Stimulated activated CD4-positive, alpha-beta T cell treated with anti-CD3 and anti-CD28 coated beads, Interleukin-4, amount 100 ng/mL, for 48 hours (primary cell): Measurements from ENCODE around the gene NELFB.

ENCODE experiments used
- DNase-seq, 2 donors: peaks; one replicate each; pipeline ENCODE4 v3.0.0-alpha.2; 2020; ENCODE audit warnings: low read depth in 2 of 2

The NELFB gene

GRCh38 chr9:137254624-137255447 is at the start of gene NELFB:
NELFB (plus strand) TSS chr9:137255327.
- DNase-seq, result peak; percentile 94 to 97

- no peak for DNase-seq
These were observed 48.5 kb upstream of the NELFB start for GRCh38 chr9:137206602-137207001.

GRCh38 chr9:137211532-137211931 is 43.6 kb upstream of the NELFB start:
- DNase-seq, result no peak

- DNase-seq, result no peak
These were observed 42.6 kb upstream of the NELFB start for GRCh38 chr9:137212520-137212919.

GRCh38 chr9:137213160-137214060 is 41.7 kb upstream of the NELFB start:
- DNase-seq, result no peak

GRCh38 chr9:137214620-137215019 is 40.5 kb upstream of the NELFB start:
- DNase-seq, result no peak

- no peak for DNase-seq
These were observed 39.7 kb upstream of the NELFB start for GRCh38 chr9:137215196-137215986.

GRCh38 chr9:137216188-137216965 is 38.8 kb upstream of the NELFB start:
- no peak for DNase-seq

- DNase-seq, result no peak
These were observed 37.6 kb upstream of the NELFB start for GRCh38 chr9:137217276-137218211.

- DNase-seq, result no peak
These were observed 36.8 kb upstream of the NELFB start for GRCh38 chr9:137218212-137218753.

- DNase-seq, result no peak
These were observed 36.3 kb upstream of the NELFB start for GRCh38 chr9:137218754-137219271.

- no peak for DNase-seq
These were observed 35.3 kb upstream of the NELFB start for GRCh38 chr9:137219757-137220316.

GRCh38 chr9:137220317-137221094 is 34.6 kb upstream of the NELFB start:
- no peak for DNase-seq

- no peak for DNase-seq
These were observed 34.0 kb upstream of the NELFB start for GRCh38 chr9:137221095-137221505.

- no peak for DNase-seq
These were observed 33.5 kb upstream of the NELFB start for GRCh38 chr9:137221506-137222111.

GRCh38 chr9:137222190-137223077 is 32.7 kb upstream of the NELFB start, which contains the start of gene RNF208:
RNF208 (minus strand) TSS chr9:137222240; CDS start chr9:137221212, 1,028 bp downstream.
- no peak for DNase-seq
